Spleen (tissue), 11 donors: ENCODE data around the gene DBI. TPM values are rescaled to one million over a fixed set of nuclear protein-coding genes. Genes with fewer than 3 reads are reported as not detected.
A peak's percentile ranks its signal among the peaks of the same experiment; 100 is the strongest.

Experiments
- DNase-seq: peaks from one replicate; pipeline ENCODE4 v3.0.0-alpha.2; 2020
- H3K27ac ChIP-seq, 8 donors: fragments of 200-600 bp; sonication (generic) in 7 of 8; 1 replicate in 4 of 8; 2 replicates in 4 of 8; pipeline versions ENCODE4 v1.5.0 to v1.8.0; 2016 to 2021; ENCODE audit warnings: inconsistent platforms in 4 of 8, mild to moderate bottlenecking in 4 of 8, moderate library complexity in 1 of 8
- H3K27me3 ChIP-seq, 7 donors: fragments of 200-600 bp; sonication (generic) in 6 of 7; replicated peaks in 1 of 7; 1 replicate in 4 of 7; 2 replicates in 3 of 7; pipeline versions ENCODE4 v1.5.0 to v1.8.0; 2016 to 2021; ENCODE audit warnings: inconsistent platforms in 3 of 7, mild to moderate bottlenecking in 1 of 7
- H3K36me3 ChIP-seq, 6 donors: fragments of 200-600 bp; sonication (generic) in 5 of 6; 1 replicate in 4 of 6; 2 replicates in 2 of 6; pipeline versions ENCODE4 v1.5.0 to v1.8.0; 2016 to 2021; ENCODE audit warnings: inconsistent platforms in 2 of 6
- H3K4me1 ChIP-seq, 6 donors: fragments of 200-600 bp; sonication (generic) in 5 of 6; 1 replicate in 3 of 6; 2 replicates in 3 of 6; pipeline versions ENCODE4 v1.5.0 to v1.8.0; 2016 to 2021; ENCODE audit warnings: inconsistent platforms in 3 of 6
- H3K4me3 ChIP-seq, 8 donors: fragments of 200-600 bp; sonication (generic) in 7 of 8; 1 replicate in 4 of 8; 2 replicates in 4 of 8; pipeline versions ENCODE4 v1.5.0 to v1.8.0; 2016 to 2021; ENCODE audit warnings: inconsistent platforms in 4 of 8, mild to moderate bottlenecking in 4 of 8, moderate library complexity in 2 of 8
- H3K9me3 ChIP-seq, 8 donors: fragments of 200-600 bp; sonication (generic) in 7 of 8; 1 replicate in 4 of 8; 2 replicates in 4 of 8; pipeline versions ENCODE4 v1.5.0 to v1.8.0; 2016 to 2021; ENCODE audit warnings: inconsistent platforms in 4 of 8
- CTCF ChIP-seq, 11 experiments: fragments of 200-600 bp in 7 of 11; fragments of 450-650 bp in 4 of 11; sonication (generic) in 4 of 11; IDR thresholded peaks in 8 of 11; conservative IDR thresholded peaks in 3 of 11; 1 replicate in 7 of 11; 2 replicates in 4 of 11; pipeline versions ENCODE4 v1.4.0 to v1.8.0; 2016 to 2021; ENCODE audit warnings: antibody characterized with exemption in 11 of 11, inconsistent platforms in 4 of 11, mild to moderate bottlenecking in 1 of 11
- POLR2A ChIP-seq, 3 donors: fragments of 450-650 bp; IDR thresholded peaks; one replicate each; pipeline ENCODE4 v1.5.1; 2017; ENCODE audit warnings: antibody characterized with exemption in 3 of 3, mild to moderate bottlenecking in 1 of 3
- POLR2AphosphoS5 ChIP-seq, 3 donors: sonication (generic); formaldehyde crosslinking; IDR thresholded peaks; one replicate each; pipeline ENCODE4 v1.5.1; 2017; ENCODE audit warnings: antibody characterized with exemption in 3 of 3
- WGBS, 5 donors: extraction: QIAGEN DNeasy Blood & Tissue Kit in 3 of 5; methylation state at CpG; one replicate each; pipeline versions ENCODE4 v1.1.5 to v1.1.7; 2013 to 2018; 5-methylcytosine and 5-hydroxymethylcytosine counted together
- intact Hi-C: fragments of 100-400 bp; cut with DNase I; formaldehyde crosslinking; loops from one replicate; pipeline ENCODE4 v1.15.0; 2023; ENCODE audit warnings: low total_unique reads
- polyA plus RNA-seq, 3 donors: library from polyadenylated mRNA; stranded (reverse); fragments of 200-250 nt; gene quantifications; one replicate each; pipeline ENCODE4 v1.2.1, GENCODE V29; 2013
- total RNA-seq, 7 donors: library from RNA; depleted of rRNA in 3 of 7; stranded (reverse); fragments of >200 nt in 3 of 7; fragmentation: NEBNext Ultra II Directional in 4 of 7; extraction: Animal tissue kit (Norgen Biotek cat#: 25700) in 4 of 7; gene quantifications; one replicate each; pipeline versions ENCODE4 v1.1.0 to v1.2.1, GENCODE V29; 2016 to 2021
- donor health status: healthy with polysubstance abuse.
- donor health status: DM: no; HTN: no; CAD: no; lungs with moderate emphysema.
- donor health status: DM: no; HTN: no; CAD: no.
- donor health status: Bipolar disorder and iron deficiency.
- donor health status: healthy.
- donor health status: DM: no; HTN: no; CAD: no.
- donor health status: DM: yes; HTN: yes; CAD: no.

DBI gene
- total and polyA plus RNA-seq, 10 donors: 37.3 to 321 (median 61.2) TPM

- Histone ChIP-seq H3K27me3 (no peaks in the 10 kb centered on the region), H3K27ac (peak overlapping the region in 1 of 8 donors; percentile 2), H3K36me3 (no peaks in the 10 kb centered on the region), H3K4me3 (no peak overlapping the region), H3K4me1 (peaks cover 0 to 4% (median 0%) of the 10 kb centered on the region in 6 donors), H3K9me3 (no peaks in the 10 kb centered on the region)
- intact Hi-C loops: loop anchor here (5.0 kb wide), 1 partner anchor 254 kb away; no protein-coding TSS in a partner anchor
- TF ChIP-seq CTCF (IDR thresholded peaks at IDR 0.05 in 8 of 11, conservative IDR thresholded peaks at IDR 0.05 in 3 of 11) (no peak), POLR2A (IDR thresholded peaks at IDR 0.05) (no peak)
- no peak for DNase-seq
- 63 to 71% (median 69%) methylated on average over 5 of the region's 5 CpGs for WGBS, 5 donors
These were observed 41.4 kb downstream of the DBI start for GRCh38 chr2:119408221-119408619.

- intact Hi-C loops: loop anchor here (5.0 kb wide), 1 partner anchor 253 kb away; no protein-coding TSS in a partner anchor
- H3K4me3 ChIP-seq: no peak overlapping the region
- peaks cover 0 to 4% (median 0%) of the 10 kb centered on the region in 8 donors for H3K9me3 ChIP-seq
- 83 to 92% (median 87%) methylated on average over 4 of the region's 4 CpGs for WGBS, 5 donors
- DNase-seq: no peak
- TF ChIP-seq POLR2AphosphoS5 (IDR thresholded peaks at IDR 0.05) (no peak), CTCF (IDR thresholded peaks at IDR 0.05 in 8 of 11, conservative IDR thresholded peaks at IDR 0.05 in 3 of 11) (no peak), POLR2A (IDR thresholded peaks at IDR 0.05) (no peak)
- H3K4me1 ChIP-seq: peaks cover 0 to 4% (median 0%) of the 10 kb centered on the region in 6 donors
- H3K36me3 ChIP-seq: no peaks in the 10 kb centered on the region
- no peak overlapping the region for H3K27ac ChIP-seq
- H3K27me3 ChIP-seq: no peaks in the 10 kb centered on the region
These were observed 42.7 kb downstream of the DBI start for GRCh38 chr2:119409506-119409905.

- peaks cover 0 to 4% (median 0%) of the 10 kb centered on the region in 6 donors for H3K4me1 ChIP-seq
- no peaks in the 10 kb centered on the region for H3K36me3 ChIP-seq
- H3K27me3 ChIP-seq: no peaks in the 10 kb centered on the region
- no peak for TF ChIP-seq POLR2AphosphoS5 (IDR thresholded peaks at IDR 0.05)
- TF ChIP-seq CTCF (IDR thresholded peaks at IDR 0.05 in 8 of 11, conservative IDR thresholded peaks at IDR 0.05 in 3 of 11): no peak
- no peak for TF ChIP-seq POLR2A (IDR thresholded peaks at IDR 0.05)
- intact Hi-C loops: no loop called here
- WGBS, 5 donors: 39 to 55% (median 42%) methylated on average over 3 of the region's 3 CpGs
- no peak overlapping the region for H3K27ac ChIP-seq
- H3K9me3 ChIP-seq: peaks cover 0 to 6% (median 0%) of the 10 kb centered on the region in 8 donors
- H3K4me3 ChIP-seq: no peak overlapping the region
- no peak for DNase-seq
These were observed 48.1 kb downstream of the DBI start for GRCh38 chr2:119414894-119415293.

- no peak overlapping the region for H3K4me3 ChIP-seq
- H3K4me1 ChIP-seq: peaks cover 0 to 4% (median 0%) of the 10 kb centered on the region in 6 donors
- H3K9me3 ChIP-seq: peaks cover 0 to 6% (median 0%) of the 10 kb centered on the region in 8 donors
- WGBS, 5 donors: 50 to 83% (median 79%) methylated on average over 1 of the region's 1 CpG
- no peaks in the 10 kb centered on the region for H3K36me3 ChIP-seq
- H3K27ac ChIP-seq: no peak overlapping the region
- no peak for DNase-seq
- intact Hi-C loops: no loop called here
- peaks cover 0 to under 1% (median 0%) of the 10 kb centered on the region in 7 donors for H3K27me3 ChIP-seq
- TF ChIP-seq POLR2AphosphoS5 (IDR thresholded peaks at IDR 0.05) (no peak), POLR2A (IDR thresholded peaks at IDR 0.05) (no peak), CTCF (IDR thresholded peaks at IDR 0.05 in 8 of 11, conservative IDR thresholded peaks at IDR 0.05 in 3 of 11) (no peak)
These were observed 48.9 kb downstream of the DBI start for GRCh38 chr2:119415630-119416029.
